Body of pancreas (tissue), 4 donors: ENCODE measurements around the gene P4HB. TPM values are rescaled to one million over a fixed set of nuclear protein-coding genes. Genes with fewer than 3 reads are reported as not detected.

Experiments
- ATAC-seq: fragments of 150-250 bp; one replicate; pipeline ENCODE4 v1.9.1; 2016
- DNase-seq, 4 donors: peaks; one replicate each; pipeline ENCODE4 v3.0.0-alpha.2; 2019
- H3K27ac ChIP-seq, 4 donors: fragments of 200-600 bp; sonication (generic); 1 replicate in 3 of 4; 2 replicates in 1 of 4; pipeline versions ENCODE4 v1.5.1 to v1.6.1; 2016 to 2019; ENCODE audit warnings: mild to moderate bottlenecking in 1 of 4, mixed read lengths in 1 of 4, moderate library complexity in 1 of 4
- H3K27me3 ChIP-seq, 2 donors: fragments of 200-600 bp; sonication (generic); one replicate each; pipeline ENCODE4 v1.6.0; 2016; ENCODE audit warnings: mild to moderate bottlenecking in 1 of 2
- H3K36me3 ChIP-seq, 2 donors: fragments of 200-600 bp; sonication (generic); replicated peaks in 1 of 2; 2 replicates each; pipeline ENCODE4 v1.5.1; 2016; ENCODE audit warnings: low read depth in 2 of 2; ENCODE audit not compliant: insufficient read depth in 1 of 2
- H3K4me1 ChIP-seq: fragments of 200-600 bp; sonication (generic); one replicate; pipeline ENCODE4 v1.6.0; 2016
- H3K4me3 ChIP-seq, 2 donors: fragments of 200-600 bp; sonication (generic); 1 replicate in 1 of 2; 2 replicates in 1 of 2; pipeline ENCODE4 v1.5.1; 2016 to 2019
- H3K9me3 ChIP-seq, 3 donors: fragments of 200-600 bp; sonication (generic); 1 replicate in 2 of 3; 2 replicates in 1 of 3; pipeline ENCODE4 v1.5.1; 2016
- POLR2A ChIP-seq, 3 donors: fragments of 450-650 bp; IDR thresholded peaks; one replicate each; pipeline ENCODE4 v1.6.1; 2016; ENCODE audit warnings: antibody characterized with exemption in 3 of 3, mild to moderate bottlenecking in 2 of 3
- WGBS, 2 donors: methylation state at CpG; one replicate each; pipeline ENCODE4 v1.1.5; 2017; 5-methylcytosine and 5-hydroxymethylcytosine counted together
- intact Hi-C: fragments of 100-400 bp; cut with DNase I; formaldehyde crosslinking; loops from one replicate; pipeline ENCODE4 v1.15.1; 2023
- total RNA-seq, 2 donors: library from RNA; depleted of rRNA; stranded (reverse); fragments of >200 nt; gene quantifications; one replicate each; pipeline ENCODE4 v1.1.0, GENCODE V29; 2016
- TF ChIP-seq, protein P1 (sequence below), 7 experiments: fragments of 450-650 bp in 4 of 7; fragments of 200-600 bp in 3 of 7; sonication (generic) in 3 of 7; IDR thresholded peaks; one replicate each; pipeline ENCODE4 v1.5.1; 2016 to 2019; ENCODE audit warnings: antibody characterized with exemption in 7 of 7

The P4HB gene
- total RNA-seq, 2 donors from 2014 or later, result 1,462 to 4,394 TPM

DNA sequence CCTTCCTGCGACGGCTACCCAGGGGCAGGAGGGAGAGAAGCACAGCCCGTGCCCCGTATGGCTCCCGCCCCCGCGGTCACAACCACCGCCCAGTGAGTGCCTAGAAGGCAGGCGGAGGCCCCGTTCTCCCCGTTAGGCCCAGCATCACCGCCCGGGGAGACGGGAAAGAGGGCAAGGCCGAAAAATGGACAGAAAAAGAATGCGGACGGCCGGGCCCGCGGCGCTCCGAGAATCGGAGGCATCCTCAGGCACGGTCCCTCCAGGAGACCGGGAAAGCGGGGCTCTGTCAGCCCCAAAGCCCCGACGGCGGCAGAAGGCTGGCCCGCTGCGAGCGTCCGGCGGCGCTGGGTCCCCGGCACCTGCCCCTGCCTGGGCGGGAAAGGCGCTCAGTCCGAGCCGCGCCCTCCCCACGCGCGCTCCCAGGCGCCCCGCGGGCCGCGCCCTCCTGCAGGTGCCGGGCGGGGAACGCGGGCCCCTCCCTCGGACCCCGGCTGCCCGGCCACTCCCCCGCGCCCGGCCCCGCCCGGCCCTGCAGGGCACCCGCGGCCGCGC is 27.7 kb downstream of the P4HB start:
- Histone ChIP-seq H3K9me3 (no peaks in the 10 kb centered on the region), H3K36me3 (no peaks in the 10 kb centered on the region), H3K4me1 (peaks cover 37% of the 10 kb centered on the region), H3K4me3 (peak overlapping the region; percentile 50 to 61), H3K27ac (peak overlapping the region; percentile 59 to 90 (median 78)), H3K27me3 (no peaks in the 10 kb centered on the region)
- no peak for TF ChIP-seq POLR2A (IDR thresholded peaks at IDR 0.05)
- TF ChIP-seq, protein P1, sequence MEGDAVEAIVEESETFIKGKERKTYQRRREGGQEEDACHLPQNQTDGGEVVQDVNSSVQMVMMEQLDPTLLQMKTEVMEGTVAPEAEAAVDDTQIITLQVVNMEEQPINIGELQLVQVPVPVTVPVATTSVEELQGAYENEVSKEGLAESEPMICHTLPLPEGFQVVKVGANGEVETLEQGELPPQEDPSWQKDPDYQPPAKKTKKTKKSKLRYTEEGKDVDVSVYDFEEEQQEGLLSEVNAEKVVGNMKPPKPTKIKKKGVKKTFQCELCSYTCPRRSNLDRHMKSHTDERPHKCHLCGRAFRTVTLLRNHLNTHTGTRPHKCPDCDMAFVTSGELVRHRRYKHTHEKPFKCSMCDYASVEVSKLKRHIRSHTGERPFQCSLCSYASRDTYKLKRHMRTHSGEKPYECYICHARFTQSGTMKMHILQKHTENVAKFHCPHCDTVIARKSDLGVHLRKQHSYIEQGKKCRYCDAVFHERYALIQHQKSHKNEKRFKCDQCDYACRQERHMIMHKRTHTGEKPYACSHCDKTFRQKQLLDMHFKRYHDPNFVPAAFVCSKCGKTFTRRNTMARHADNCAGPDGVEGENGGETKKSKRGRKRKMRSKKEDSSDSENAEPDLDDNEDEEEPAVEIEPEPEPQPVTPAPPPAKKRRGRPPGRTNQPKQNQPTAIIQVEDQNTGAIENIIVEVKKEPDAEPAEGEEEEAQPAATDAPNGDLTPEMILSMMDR (IDR thresholded peaks at IDR 0.05), result no peak
- 0 to 5% methylated on average over 4 to 41 of the region's 65 CpGs for WGBS, 2 donors
- peak; percentile 16 for ATAC-seq
- peak in 1 of 4 donors; percentile 42 for DNase-seq
- intact Hi-C loops, result no loop called here

DNA sequence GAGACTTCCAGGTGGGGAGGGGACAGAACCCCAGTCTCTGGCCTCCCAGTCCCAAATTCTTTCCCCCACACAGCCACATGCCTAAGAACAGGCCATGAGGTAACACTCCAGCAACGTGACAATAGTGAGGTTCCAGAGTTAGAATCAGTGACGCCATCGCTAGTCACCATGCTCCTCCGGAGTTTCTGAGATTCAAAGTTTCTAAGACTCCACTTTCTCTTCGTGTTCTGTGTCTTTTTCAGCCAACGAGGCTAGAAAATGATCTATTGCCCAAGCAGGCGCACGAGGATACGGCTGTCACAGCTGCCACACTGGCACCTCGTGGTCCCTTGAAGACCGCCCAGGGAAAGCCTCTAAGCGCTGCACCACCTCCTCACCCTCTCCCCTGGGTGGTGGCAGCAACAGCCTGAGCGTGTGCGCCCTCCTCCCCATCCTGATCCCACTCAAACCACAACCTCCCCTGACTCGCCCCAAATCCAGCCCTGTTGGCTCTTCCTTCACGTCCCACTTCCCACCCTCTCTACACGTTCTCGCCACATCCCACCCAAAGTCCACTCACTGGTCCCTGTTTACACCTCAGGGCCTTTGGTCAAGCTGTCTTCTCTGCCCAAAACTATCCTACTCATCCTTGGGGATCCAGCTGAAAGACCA is 28.3 kb downstream of the P4HB start:
- H3K4me1 ChIP-seq, result peaks cover 37% of the 10 kb centered on the region
- ATAC-seq, result peak; percentile 12
- TF ChIP-seq, protein P1 (IDR thresholded peaks at IDR 0.05), result no peak
- TF ChIP-seq POLR2A (IDR thresholded peaks at IDR 0.05), result no peak
- peak overlapping the region; percentile 50 to 61 for H3K4me3 ChIP-seq
- no peaks in the 10 kb centered on the region for H3K27me3 ChIP-seq
- peak overlapping the region; percentile 59 to 90 (median 78) for H3K27ac ChIP-seq
- 24 to 28% methylated on average over 17 to 18 of the region's 18 CpGs for WGBS, 2 donors
- H3K36me3 ChIP-seq, result no peaks in the 10 kb centered on the region
- no peaks in the 10 kb centered on the region for H3K9me3 ChIP-seq
- DNase-seq, result peak in 3 of 4 donors; percentile 51 to 56 (median 52)
- intact Hi-C loops, result no loop called here

DNA sequence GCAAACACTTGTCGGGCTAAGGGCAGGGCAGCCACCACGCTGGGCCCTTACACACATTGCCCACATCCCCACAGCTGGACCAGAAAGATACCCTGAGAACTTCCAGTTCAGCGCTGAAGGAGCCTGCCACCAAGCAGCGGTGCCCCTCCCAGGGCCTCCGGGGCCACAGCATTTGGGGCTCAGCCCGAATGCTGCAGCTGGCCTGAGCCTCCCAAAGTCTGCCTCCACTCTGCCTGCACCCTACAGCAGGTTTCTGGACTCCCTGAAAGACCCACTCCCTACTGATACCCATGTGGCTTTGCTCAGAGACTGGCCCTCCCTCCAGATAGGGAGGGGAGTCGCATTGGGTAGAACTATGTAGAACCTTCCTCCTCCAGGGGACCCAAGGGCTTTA is 28.8 kb downstream of the P4HB start:
- Histone ChIP-seq H3K27ac (peak overlapping the region in 3 of 4 donors; percentile 74 to 90 (median 83)), H3K4me3 (no peak overlapping the region), H3K27me3 (no peaks in the 10 kb centered on the region), H3K4me1 (peaks cover 37% of the 10 kb centered on the region), H3K9me3 (no peaks in the 10 kb centered on the region), H3K36me3 (no peaks in the 10 kb centered on the region)
- intact Hi-C loops, result no loop called here
- DNase-seq (no peak), ATAC-seq (no peak)
- TF ChIP-seq, protein P1 (IDR thresholded peaks at IDR 0.05), result no peak
- TF ChIP-seq POLR2A (IDR thresholded peaks at IDR 0.05), result no peak
- 64 to 85% methylated on average over 3 to 7 of the region's 7 CpGs for WGBS, 2 donors

DNA sequence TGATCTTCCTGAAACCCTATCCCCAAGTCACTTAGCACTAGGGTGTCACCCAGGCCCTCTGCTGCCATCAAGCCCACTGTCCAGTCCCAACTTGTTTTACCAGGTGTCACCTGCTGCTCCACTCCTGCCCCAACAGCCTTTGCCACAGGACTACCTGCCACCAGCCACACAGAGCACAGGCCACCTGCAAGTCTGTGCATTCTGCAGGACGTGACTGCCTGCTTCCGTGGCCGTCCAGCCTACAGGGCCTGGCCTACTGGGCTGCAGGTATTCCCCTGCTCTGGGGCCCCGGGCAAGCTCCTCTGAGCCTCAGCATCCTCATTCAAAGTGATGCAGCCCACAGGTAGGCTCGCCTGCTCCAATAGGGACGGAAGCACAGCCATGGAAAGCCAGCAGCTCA is 30.5 kb downstream of the P4HB start:
- H3K36me3 ChIP-seq, result no peaks in the 10 kb centered on the region
- intact Hi-C loops, result no loop called here
- no peaks in the 10 kb centered on the region for H3K27me3 ChIP-seq
- no peak for ATAC-seq
- no peak for DNase-seq
- TF ChIP-seq, protein P1 (IDR thresholded peaks at IDR 0.05), result no peak
- WGBS, 2 donors, result 83 to 89% methylated on average over 3 to 5 of the region's 6 CpGs
- no peaks in the 10 kb centered on the region for H3K9me3 ChIP-seq
- no peak overlapping the region for H3K27ac ChIP-seq
- no peak overlapping the region for H3K4me3 ChIP-seq
- H3K4me1 ChIP-seq, result peaks cover 37% of the 10 kb centered on the region

DNA sequence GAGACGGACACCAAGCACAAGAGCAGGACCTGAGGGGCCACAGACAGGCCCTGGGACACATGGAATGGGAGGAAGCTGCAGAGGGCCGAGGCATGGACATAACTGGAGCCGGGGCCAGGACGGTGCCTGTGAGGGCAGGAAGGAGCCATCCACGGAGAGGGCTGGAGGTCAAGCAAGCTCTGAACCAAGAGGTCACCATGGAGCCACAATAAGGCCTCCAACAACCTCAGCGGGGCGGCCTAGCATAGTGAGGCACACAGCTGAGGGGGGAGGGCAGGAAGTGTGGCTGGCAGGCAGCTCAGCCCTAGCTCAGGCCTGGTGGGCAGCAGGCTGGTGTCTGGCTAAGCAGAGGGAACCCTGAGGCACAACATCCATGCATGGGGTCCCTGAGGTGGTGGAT is 31.7 kb downstream of the P4HB start:
- intact Hi-C loops, result no loop called here
- Histone ChIP-seq H3K27me3 (no peaks in the 10 kb centered on the region), H3K9me3 (no peaks in the 10 kb centered on the region), H3K36me3 (no peaks in the 10 kb centered on the region), H3K4me1 (peaks cover 30% of the 10 kb centered on the region), H3K27ac (peak overlapping the region in 2 of 4 donors; percentile 12 to 37), H3K4me3 (no peak overlapping the region)
- WGBS, 2 donors, result 43 to 57% methylated on average over 5 to 7 of the region's 7 CpGs
- no peak for ATAC-seq
- DNase-seq, result no peak
- TF ChIP-seq POLR2A (IDR thresholded peaks at IDR 0.05), result no peak
- TF ChIP-seq, protein P1 (IDR thresholded peaks at IDR 0.05), result no peak
